Common myeloid progenitor, CD34-positive (primary cell): ENCODE data around the gene SYNDIG1.
"Not testable (repeated sequence)": the region's sequence is repeated elsewhere in the genome, so short reads cannot be mapped to it uniquely, and the experiment has no call there.

Experiments
- CTCF ChIA-PET: fragments of 350-600 bp; sonication (Branson Sonifier 250); formaldehyde crosslinking; loops from one replicate; lab custom pipeline; 2021; ENCODE audit warnings: antibody characterized with exemption; lab: Charles Lee
- POLR2A ChIA-PET: fragments of 350-600 bp; sonication (Branson Sonifier 250); formaldehyde crosslinking; loops from one replicate; lab custom pipeline; 2021; ENCODE audit warnings: antibody characterized with exemption; lab: Charles Lee
- DNase-seq, 3 donors: peaks; one replicate each; pipeline versions ENCODE4 v3.0.0 to v3.0.0-alpha.2; 2013
- H3K27ac ChIP-seq, 2 experiments: 1 replicate in 1 of 2; 2 replicates in 1 of 2; pipeline ENCODE4 v1.7.0; 2013; ENCODE audit warnings: inconsistent platforms in 2 of 2, low read length in 2 of 2, mild to moderate bottlenecking in 2 of 2, low read depth in 1 of 2, moderate library complexity in 1 of 2; ENCODE audit not compliant: severe bottlenecking in 2 of 2, insufficient read depth in 1 of 2, poor library complexity in 1 of 2
- H3K27me3 ChIP-seq, 5 experiments: replicated peaks in 2 of 5; 1 replicate in 3 of 5; 2 replicates in 2 of 5; pipeline versions ENCODE4 v1.6.1 to v1.7.0; 2013; ENCODE audit warnings: low read length in 4 of 5, mild to moderate bottlenecking in 2 of 5, moderate library complexity in 2 of 5, inconsistent platforms in 1 of 5; ENCODE audit not compliant: insufficient read depth in 5 of 5, control insufficient read depth in 4 of 5
- H3K36me3 ChIP-seq, 4 experiments: 1 replicate in 2 of 4; 2 replicates in 2 of 4; pipeline versions ENCODE4 v1.6.1 to v1.7.0; 2013; ENCODE audit warnings: low read length in 3 of 4, control low read depth in 1 of 4, mild to moderate bottlenecking in 1 of 4; ENCODE audit not compliant: control insufficient read depth in 4 of 4, insufficient read depth in 4 of 4
- H3K4me1 ChIP-seq, 4 experiments: 1 replicate in 3 of 4; 2 replicates in 1 of 4; pipeline versions ENCODE4 v1.6.1 to v1.7.1; 2013; ENCODE audit warnings: low read length in 3 of 4, mild to moderate bottlenecking in 3 of 4, control low read depth in 1 of 4, inconsistent platforms in 1 of 4, moderate library complexity in 1 of 4; ENCODE audit not compliant: control insufficient read depth in 4 of 4, insufficient read depth in 4 of 4; ENCODE audit errors: control extremely low read depth in 1 of 4
- H3K4me3 ChIP-seq, 7 experiments: 1 replicate in 4 of 7; 2 replicates in 3 of 7; pipeline versions ENCODE4 v1.5.1 to v1.7.0; 2013; ENCODE audit warnings: mild to moderate bottlenecking in 7 of 7, low read length in 6 of 7, moderate library complexity in 6 of 7, inconsistent platforms in 2 of 7, low read depth in 2 of 7, control low read depth in 1 of 7; ENCODE audit not compliant: insufficient read depth in 4 of 7, control insufficient read depth in 1 of 7; ENCODE audit errors: extremely low read depth in 1 of 7
- H3K9me3 ChIP-seq, 5 experiments: 1 replicate in 4 of 5; 2 replicates in 1 of 5; pipeline versions ENCODE4 v1.6.1 to v1.7.1; 2013; ENCODE audit warnings: low read length in 4 of 5, mild to moderate bottlenecking in 2 of 5, inconsistent platforms in 1 of 5, low read depth in 1 of 5, moderate library complexity in 1 of 5; ENCODE audit not compliant: control insufficient read depth in 4 of 5, insufficient read depth in 2 of 5; ENCODE audit errors: control extremely low read depth in 1 of 5
- WGBS: methylation state at CpG from one replicate; pipeline ENCODE4 v1.1.5; 2013; ENCODE audit not compliant: insufficient coverage; 5-methylcytosine and 5-hydroxymethylcytosine counted together

SYNDIG1 gene

DNA sequence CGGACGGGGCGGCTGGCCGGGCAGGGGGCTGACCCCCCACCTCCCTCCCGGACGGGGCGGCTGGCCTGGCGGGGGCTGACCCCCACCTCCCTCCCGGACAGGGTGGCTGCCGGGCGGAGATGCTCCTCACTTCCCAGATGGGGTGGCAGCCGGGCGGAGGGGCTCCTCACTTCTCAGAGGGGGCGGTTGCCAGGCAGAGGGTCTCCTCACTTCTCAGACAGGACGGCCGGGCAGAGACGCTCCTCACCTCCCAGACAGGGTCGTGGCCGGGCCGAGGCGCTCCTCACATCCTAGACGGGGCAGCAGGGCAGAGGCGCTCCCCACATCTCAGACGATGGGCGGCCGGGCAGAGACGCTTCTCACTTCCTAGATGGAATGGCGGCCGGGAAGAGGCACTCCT lies 156.7 kb downstream of the SYNDIG1 start:
- H3K9me3 ChIP-seq, H3K4me3 ChIP-seq, CTCF ChIA-PET, H3K36me3 ChIP-seq, H3K27me3 ChIP-seq, H3K27ac ChIP-seq, DNase-seq, POLR2A ChIA-PET: not testable (repeated sequence)
- peaks cover 12 to 35% (median 26%) of the 10 kb centered on the region in 4 experiments for H3K4me1 ChIP-seq
- WGBS = 100% methylated on average over 2 of the region's 29 CpGs

DNA sequence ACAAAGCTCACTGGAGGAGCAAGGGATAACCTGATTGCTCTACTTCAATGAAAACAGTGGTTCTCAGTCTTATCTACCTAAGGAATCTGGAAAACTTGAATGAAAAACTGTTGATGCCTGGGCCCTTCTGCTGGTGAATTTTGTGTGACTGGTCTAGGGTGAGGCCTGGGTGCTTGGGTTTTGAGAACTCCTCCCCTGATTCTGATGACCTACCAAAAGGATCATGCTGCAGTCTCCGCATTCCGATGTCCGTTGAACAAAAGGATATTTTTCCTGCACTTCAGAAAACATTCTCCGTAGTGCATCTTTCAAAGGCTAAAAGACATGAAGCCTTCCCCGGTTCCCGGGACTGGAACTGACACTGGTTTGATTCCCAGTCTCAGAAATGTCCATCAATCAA lies 157.9 kb downstream of the SYNDIG1 start:
- no peak overlapping the region for H3K27ac ChIP-seq
- CTCF ChIA-PET = no interaction called here
- peaks cover 12 to 35% (median 26%) of the 10 kb centered on the region in 4 experiments for H3K4me1 ChIP-seq
- no peaks in the 10 kb centered on the region for H3K36me3 ChIP-seq
- H3K27me3 ChIP-seq = no peaks in the 10 kb centered on the region
- H3K4me3 ChIP-seq = no peak overlapping the region
- POLR2A ChIA-PET = interaction anchor here (0.6 kb wide), 1 partner anchor 291 kb away, joined by 3 read pairs; no protein-coding TSS in a partner anchor
- DNase-seq = no peak
- no peaks in the 10 kb centered on the region for H3K9me3 ChIP-seq
- 96% methylated on average over 6 of the region's 6 CpGs for WGBS

DNA sequence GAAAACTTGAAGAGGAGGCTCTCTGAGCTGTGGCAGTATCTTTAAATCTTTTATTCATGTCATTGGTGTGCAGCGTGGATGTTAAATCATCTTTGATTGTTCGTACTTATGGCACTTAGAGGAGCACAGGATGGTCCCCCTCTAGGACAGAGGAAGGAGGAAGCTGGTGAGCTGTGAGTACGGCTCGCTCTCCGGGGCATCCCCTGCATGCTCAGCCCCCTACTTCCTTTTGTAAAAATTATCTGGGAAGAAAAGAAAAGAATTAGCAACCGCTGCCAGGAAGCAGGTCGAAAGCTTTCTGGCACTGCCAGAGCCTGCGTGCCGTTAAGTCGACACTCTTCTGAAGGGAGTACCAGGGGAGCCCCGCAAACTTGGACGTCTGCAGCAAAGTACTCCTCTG lies 158.5 kb downstream of the SYNDIG1 start:
- peaks cover 12 to 35% (median 26%) of the 10 kb centered on the region in 4 experiments for H3K4me1 ChIP-seq
- WGBS = 1% methylated on average over 10 of the region's 12 CpGs
- POLR2A ChIA-PET = interaction anchor here (0.6 kb wide), 1 partner anchor 290 kb away, joined by 3 read pairs; no protein-coding TSS in a partner anchor

DNA sequence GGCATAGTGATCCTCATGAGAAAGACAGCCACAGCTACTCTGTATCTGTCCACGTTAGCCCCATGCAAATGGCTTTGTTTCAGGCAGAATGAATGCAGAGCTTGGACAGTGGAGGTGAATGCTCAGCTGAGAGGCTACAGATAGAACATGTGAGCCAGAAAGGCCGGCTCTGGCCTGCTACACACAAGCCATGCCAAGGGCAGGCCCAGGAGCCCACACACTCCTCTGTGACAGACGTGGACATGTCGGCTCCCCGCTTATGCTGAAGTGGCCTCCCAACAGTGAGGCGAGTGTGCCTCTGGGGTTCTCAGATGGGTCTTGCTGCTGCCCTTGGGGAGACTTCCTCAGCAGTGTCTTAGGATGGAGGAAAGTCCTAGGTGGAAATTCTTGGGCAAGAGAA lies 159.6 kb downstream of the SYNDIG1 start:
- H3K9me3 ChIP-seq = no peaks in the 10 kb centered on the region
- POLR2A ChIA-PET = no interaction called here
- 94% methylated on average over 6 of the region's 6 CpGs for WGBS

More for the DNA sequence above, 158.5 kb downstream of the SYNDIG1 start:
- peak in 2 of 3 donors; percentile 43 to 49 for DNase-seq
- no peak overlapping the region for H3K27ac ChIP-seq
- peak overlapping the region in 3 of 7 experiments; percentile 11 to 45 (median 29) for H3K4me3 ChIP-seq
- H3K27me3 ChIP-seq = no peaks in the 10 kb centered on the region
- no peaks in the 10 kb centered on the region for H3K36me3 ChIP-seq
- no peaks in the 10 kb centered on the region for H3K9me3 ChIP-seq
- CTCF ChIA-PET = no interaction called here

DNA sequence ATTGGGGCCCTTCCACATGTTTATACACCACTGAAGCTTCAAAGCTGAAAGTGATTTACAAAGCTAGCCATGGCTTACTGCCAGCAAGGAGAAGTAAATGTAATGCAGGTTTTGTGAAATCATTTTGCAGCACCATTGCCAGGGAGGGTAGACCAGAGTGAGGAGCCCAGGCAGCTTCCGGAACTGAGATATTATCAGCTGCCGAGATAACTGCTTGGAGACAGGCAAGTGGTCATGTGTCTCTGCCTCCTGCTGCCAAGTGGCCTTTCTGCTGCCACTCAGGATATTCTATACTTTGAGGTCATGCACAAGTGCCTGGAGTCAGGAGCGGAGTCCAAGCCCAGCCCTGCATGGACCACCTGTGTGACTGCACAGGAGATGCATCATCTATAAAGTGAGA lies 160.2 kb downstream of the SYNDIG1 start:
- CTCF ChIA-PET = interaction anchor here (1.0 kb wide), 1 partner anchor 54 kb away, joined by 3 read pairs; no protein-coding TSS in a partner anchor
- Histone ChIP-seq H3K9me3 (no peaks in the 10 kb centered on the region), H3K36me3 (no peaks in the 10 kb centered on the region), H3K4me3 (peak overlapping the region in 1 of 7 experiments; percentile 8), H3K27me3 (no peaks in the 10 kb centered on the region), H3K4me1 (peaks cover 12 to 46% (median 31%) of the 10 kb centered on the region in 4 experiments), H3K27ac (no peak overlapping the region)
- POLR2A ChIA-PET = no interaction called here
- DNase-seq = peak; percentile 43 to 87 (median 85)
- 38% methylated on average over 3 of the region's 3 CpGs for WGBS

More for the DNA sequence above, 159.6 kb downstream of the SYNDIG1 start:
- no peak for DNase-seq
- H3K4me3 ChIP-seq = no peak overlapping the region
- no peaks in the 10 kb centered on the region for H3K36me3 ChIP-seq
- peaks cover 12 to 39% (median 27%) of the 10 kb centered on the region in 4 experiments for H3K4me1 ChIP-seq
- CTCF ChIA-PET = no interaction called here
- H3K27ac ChIP-seq = no peak overlapping the region
- no peaks in the 10 kb centered on the region for H3K27me3 ChIP-seq

DNA sequence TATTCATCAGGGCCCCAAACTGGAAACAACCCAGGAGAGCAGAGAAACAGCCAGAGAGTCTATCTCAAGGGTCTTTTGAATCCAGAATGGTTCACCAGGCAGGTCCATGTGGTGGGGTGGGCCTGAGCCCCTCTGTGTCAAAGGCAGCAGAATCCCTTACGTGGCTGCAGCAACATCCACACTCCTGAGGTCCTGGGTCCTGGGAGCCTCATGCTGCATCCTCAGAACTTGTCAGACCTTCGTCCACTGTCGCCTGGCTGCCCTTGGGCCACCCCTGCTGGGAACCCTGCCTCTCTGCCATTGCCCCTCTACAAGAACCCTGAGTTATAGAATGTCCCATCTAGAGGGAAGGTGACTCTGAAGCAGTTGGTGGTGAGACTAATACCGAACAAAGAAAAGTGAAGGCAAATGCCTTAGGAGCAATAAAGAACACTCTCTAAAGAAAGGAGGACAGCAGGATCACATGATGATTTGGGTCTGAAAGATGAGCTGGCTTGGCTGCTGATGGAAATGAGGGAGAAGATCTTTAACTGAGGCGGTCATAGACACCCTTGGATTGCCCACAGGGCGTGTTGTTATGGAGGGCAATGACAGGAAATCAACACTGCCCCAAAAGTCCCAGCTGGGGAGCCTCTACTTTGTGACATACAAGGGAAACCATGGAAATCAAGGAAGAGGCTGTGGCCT lies 161.2 kb downstream of the SYNDIG1 start:
- Histone ChIP-seq H3K27me3 (no peaks in the 10 kb centered on the region), H3K9me3 (no peaks in the 10 kb centered on the region), H3K27ac (no peak overlapping the region), H3K4me3 (no peak overlapping the region), H3K4me1 (peaks cover 12 to 50% (median 36%) of the 10 kb centered on the region in 4 experiments), H3K36me3 (no peaks in the 10 kb centered on the region)
- DNase-seq = no peak
- CTCF ChIA-PET = interaction anchor here (1.0 kb wide), 1 partner anchor 53 kb away, joined by 3 read pairs; no protein-coding TSS in a partner anchor
- 94% methylated on average over 6 of the region's 6 CpGs for WGBS
- POLR2A ChIA-PET = no interaction called here

DNA sequence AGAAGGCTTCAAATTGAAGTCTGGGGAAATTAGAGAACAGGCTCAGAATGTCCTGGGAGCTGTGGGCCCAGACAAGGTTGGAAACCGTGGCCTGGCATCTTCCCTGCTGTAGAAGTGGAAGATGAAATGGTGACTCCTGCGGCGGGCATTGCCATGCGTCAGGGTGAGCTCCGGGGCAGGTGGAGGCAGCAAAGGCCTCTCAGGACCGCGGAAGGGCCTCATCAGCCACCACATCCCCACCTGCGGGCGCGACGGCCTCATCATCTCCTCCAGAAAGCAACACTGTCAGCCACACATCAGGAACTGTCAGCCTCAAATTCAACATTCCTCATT lies 161.7 kb downstream of the SYNDIG1 start:
- H3K36me3 ChIP-seq = no peaks in the 10 kb centered on the region
- H3K27ac ChIP-seq = no peak overlapping the region
- no peaks in the 10 kb centered on the region for H3K27me3 ChIP-seq
- ChIA-PET POLR2A (no interaction called here), CTCF (no interaction called here)
- H3K4me1 ChIP-seq = peaks cover 12 to 50% (median 36%) of the 10 kb centered on the region in 4 experiments
- no peak overlapping the region for H3K4me3 ChIP-seq
- 98% methylated on average over 8 of the region's 11 CpGs for WGBS
- DNase-seq = no peak
- no peaks in the 10 kb centered on the region for H3K9me3 ChIP-seq
